GM21576 (cell line): ENCODE measurements around the gene PACS2.

Source experiments
- ATAC-seq: cut with Tn5 transposase; IDR thresholded peaks from one replicate; pipeline ENCODE4 v1.9.1; 2021; ENCODE audit warnings: mild to moderate bottlenecking, moderate library complexity; ENCODE audit not compliant: unreplicated experiment

PACS2 gene

DNA sequence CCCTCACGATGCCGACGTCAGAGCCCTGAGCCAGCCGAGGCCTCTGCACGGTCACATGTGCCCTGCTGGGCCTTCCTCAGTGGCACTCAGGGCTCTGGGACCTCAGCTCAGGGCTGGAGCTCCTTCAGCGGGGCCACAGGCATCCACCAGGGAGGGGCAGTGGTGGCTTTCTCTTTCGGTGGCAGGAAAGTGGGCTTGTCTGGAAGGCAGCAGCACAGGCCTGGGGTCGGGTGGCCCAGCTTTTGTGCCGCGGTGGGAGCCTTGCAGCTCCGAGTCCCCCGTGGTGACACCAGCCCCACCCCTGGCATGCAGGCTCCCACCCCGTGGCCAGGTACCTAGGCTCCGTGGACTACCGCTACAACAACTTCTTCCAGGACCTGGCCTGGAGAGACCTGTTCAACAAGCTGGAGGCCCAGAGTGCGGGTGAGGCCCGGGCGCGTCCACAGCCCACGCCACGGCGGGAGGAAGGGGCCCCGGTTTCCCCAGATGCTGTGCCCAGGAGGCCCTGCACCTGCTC lies 69.6 kb downstream of the PACS2 start:
- ATAC-seq = no peak

DNA sequence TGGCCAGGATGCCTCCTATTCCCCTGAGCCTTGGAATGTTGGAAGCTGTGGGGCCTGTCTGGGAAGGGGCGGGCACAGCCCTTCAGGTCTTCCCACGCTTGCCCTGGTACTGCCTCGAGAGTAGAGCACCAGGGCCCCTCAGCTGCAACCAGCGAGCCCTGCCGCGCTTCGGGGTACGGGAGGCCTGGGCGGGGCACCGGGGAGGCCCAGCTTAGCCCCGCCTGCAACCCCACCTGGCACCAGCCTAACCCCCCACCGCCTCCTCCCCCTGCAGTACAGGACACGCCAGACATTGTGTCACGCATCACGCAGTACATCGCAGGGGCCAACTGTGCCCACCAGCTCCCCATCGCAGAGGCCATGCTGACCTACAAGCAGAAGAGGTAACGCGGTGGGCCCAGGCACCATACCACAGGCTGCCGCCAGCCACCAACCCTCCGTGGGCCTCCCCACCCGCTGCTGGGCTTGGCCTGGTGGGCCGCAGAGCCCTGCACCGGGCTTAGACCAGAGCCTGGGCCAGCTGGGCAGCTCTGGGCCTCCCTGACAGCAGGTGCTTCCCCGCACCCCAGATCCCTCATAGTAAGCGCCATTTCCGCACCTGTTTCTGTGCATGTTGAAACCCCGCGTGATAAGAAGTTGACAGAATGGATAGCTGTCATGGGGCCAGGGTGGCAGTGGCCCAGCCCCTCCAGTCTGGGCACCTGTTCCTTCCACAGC lies 70.2 kb downstream of the PACS2 start:
- ATAC-seq = no peak

DNA sequence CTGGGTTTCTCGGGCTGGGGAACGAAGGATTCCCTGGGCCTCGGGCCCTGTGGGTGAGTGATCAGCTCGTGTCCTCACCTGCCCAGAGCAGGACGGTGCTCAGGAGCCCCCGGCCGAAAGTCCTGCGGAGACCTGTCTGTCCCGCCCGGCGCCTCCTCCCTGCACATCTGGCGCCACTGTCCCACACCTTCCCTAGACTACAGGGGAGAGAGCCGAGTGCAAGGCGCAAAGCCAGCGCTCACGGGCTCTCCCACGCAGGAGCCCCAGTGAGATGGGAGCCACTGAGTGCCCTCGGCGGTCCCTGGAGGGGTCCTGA lies 70.7 kb downstream of the PACS2 start:
- ATAC-seq = no peak

- no peak for ATAC-seq
These were observed 71.3 kb downstream of the PACS2 start for GRCh38 chr14:105385698-105386365.

DNA sequence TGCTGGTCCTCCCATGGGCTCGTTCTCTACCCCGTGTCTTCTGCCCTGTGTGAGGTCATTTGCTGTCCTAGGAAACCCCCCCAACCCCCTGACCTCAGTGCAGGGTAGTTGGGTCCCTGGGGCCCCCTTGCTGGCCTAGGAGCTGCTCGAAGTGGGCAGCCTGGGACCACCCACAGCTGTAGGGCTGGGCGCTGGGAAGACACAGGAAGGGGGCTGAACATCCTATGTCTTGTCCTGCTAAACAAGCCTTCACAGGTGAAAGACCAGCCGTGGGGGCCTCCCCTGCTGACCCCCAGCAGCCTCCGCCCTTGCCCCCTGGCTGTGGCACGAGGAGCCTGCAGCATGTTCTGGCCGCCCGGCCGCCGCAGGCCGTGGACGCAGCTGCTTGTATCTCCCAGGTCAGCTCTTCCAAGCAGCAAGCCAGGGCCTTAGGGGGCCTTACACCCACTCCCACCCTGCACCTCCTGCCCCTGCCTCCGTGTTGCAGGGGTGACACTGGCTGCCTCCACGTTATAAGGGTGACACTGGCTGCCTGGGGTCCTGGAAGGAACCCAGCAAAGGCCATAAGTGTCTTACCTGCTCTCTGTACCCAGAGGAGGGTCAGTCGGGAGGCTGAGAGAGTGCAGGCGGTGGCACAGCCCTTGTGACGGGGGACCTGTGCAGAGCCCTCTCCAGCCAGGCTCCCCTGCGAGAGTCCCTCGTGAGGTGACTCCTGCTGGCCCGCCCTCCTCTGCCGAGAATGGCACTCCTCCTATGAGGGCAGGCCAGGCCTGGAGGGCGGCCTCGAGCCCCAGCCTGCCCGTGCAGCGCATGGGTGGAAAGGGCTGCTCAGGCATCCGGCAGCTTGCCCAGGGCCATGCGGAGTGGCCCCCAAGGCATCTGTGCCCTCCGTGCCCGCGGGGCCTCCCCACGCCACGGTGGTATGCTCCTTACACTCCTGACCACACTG lies 72.3 kb downstream of the PACS2 start:
- ATAC-seq = no peak

DNA sequence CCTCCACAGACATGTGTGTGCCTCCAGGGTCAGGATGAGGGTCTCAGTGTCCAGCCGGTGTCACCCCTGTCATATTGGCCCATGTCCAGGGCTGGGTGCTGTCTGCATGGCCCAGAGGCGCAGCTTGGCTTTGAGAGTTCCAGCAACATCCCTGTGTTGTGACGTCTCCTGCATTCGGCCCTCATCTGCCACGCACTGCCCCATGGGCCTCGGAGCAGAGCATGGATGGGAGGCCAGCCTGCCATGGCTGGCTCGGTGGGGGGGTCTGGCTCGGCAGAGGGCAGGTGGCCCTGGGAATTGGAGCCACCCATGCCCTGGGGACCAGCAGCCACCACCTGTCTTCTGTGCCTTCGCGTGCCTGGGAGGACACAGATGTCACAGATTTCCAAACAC lies 73.0 kb downstream of the PACS2 start:
- no peak for ATAC-seq

- no peak for ATAC-seq
These were observed 73.8 kb downstream of the PACS2 start for GRCh38 chr14:105388110-105388951.

- no peak for ATAC-seq
These were observed 74.4 kb downstream of the PACS2 start for GRCh38 chr14:105388976-105389375.

DNA sequence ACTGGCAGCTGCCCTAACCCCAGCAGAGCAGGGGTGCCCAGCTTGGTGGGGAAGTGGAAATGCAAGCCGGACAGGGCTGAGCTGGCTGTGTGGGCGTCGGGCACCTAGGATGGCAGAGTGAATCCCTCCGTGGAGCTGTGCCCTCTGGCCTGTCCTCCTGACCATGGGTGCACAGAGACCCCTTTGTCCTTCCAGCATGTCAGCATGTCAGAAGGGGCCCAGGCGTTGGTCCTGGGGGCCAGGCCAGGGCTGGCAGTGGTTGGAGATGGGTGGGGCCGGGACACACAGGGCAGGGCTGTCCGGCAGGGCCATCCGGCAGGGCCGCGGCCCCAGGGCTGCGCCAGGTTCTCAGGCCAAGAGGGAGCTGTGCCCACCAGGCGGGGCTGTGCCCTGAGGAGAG lies 75.0 kb downstream of the PACS2 start:
- no peak for ATAC-seq

- no peak for ATAC-seq
These were observed 75.7 kb downstream of the PACS2 start for GRCh38 chr14:105389976-105390848.

DNA sequence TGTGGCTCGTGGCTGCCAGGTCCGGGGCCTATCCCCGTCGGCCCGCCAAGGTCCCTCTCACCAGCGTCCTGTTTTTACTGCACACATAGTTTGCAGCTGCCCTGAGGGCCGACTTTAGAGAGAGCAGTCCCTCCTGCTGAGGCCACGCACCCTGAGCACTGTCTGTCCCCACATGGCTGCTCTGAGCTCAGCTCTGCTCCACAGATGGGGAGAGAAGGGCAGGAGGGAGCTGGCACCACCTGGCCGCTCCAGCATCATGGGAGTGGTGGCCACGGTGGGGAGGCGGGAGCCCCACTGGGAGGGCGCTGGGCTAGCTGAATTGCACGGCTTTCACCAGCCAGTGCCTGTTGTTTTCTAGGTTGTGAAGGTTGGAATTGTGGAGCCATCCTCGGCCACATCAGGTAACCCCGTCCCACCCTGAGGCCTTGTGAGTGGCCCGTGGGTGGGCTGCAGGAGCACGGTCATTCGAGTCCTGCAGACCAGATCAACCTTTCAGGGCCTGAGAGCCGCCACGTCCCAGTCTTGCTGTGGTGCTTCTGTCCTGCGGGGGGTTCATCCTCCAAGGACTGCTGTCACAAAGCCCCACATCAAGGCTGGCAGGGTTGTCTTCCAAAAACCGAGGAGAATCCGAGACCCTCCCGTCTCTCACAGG lies 76.4 kb downstream of the PACS2 start:
- no peak for ATAC-seq

DNA sequence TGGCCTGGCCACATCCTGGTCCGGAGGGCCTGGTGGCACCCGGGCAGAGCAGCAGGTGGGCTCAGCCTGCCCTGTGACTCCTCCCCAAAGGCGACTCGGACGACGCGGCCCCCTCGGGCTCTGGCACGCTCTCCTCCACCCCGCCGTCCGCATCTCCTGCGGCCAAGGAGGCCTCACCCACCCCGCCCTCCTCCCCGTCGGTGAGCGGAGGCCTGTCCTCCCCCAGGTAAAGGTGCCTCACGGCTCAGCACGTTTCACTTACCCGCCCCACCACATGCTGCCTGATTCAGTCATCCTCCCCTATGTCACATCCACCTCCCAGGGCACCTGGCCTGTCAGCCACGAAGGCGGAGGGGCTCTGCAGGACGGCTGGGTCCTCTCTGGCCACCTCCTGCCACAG lies 77.0 kb downstream of the PACS2 start:
- ATAC-seq = no peak

DNA sequence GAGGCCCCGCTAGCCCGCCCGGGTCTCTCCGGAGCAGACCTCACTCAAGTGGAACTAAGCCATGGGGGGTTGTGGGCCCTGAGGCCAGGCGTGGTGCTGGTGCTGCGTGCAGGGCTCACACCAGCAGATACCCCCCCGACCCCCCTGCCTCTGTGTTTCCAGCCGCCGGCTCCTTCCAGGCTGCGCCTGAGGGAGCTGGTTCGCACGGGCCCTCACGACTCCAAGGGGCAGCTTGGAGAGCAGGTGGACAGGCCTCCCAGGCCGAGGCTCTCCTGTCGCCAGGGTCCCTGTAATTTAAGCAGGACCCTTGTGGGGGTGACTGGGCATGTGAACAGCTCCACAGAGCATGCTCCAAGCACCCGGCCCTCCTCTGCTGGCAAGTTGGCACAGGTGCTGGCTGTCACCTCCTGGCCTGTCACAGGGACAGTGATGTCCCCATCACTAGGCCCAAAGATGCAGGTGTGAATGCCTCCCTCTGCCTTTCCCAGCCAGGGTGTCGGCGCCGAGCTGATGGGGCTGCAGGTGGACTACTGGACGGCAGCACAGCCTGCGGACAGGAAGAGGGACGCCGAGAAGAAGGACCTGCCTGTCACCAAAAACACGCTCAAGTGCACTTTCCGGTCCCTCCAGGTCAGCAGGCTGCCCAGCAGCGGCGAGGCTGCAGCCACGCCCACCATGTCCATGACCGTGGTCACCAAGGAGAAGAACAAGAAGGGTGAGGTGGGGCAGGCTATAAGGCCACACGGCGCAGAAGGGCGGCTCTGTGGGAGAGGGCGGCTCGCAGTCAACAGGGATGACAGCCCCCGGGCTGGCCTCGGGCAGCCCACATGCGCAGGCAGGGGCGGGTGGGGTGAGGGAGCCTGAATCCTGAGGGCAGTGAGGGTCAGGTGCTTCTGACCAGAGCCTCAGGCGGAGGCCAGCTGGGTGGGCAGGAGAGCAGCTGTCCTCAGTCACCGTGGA lies 77.9 kb downstream of the PACS2 start:
- no peak for ATAC-seq

- ATAC-seq = no peak
These were observed 78.6 kb downstream of the PACS2 start for GRCh38 chr14:105393151-105393550.

DNA sequence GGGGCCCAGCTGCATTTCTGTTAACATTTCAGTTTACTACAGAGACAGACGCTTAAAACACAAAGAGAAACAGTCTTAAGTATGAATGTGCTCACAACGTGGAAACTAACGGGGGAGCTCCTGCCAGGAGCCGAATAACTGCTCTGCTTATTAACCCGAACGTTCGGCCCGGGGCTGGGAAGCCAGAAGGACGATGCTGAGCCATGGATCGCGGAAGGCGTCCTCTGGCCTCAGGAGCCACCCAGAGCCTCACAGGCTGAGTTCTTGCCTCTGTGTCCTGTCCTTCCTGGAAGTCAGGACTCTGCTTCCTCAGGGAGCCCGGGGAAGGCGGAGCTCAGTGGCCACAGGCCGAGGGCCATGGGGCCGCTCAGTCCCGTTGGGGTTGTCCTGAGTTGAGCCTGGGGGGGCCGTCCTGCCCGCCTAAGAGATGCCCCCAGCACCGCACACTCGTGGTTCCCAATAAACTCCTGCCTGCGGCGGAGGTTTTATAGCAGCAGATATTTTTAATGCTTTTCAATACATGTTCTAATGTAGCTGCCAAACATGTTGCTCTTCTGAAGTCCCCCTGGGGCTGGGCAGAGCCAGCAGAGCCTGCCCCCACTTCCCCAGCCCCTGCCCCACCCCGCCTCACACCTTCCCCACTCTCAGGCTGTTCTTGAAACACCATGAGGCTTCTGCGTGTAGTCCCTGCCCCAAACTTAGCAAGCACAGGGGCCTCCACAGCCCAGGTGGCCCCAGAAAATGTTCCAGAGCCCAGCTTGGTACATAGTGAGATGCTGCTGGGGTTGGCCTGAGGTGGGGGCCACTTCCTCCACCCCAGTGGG lies 80.4 kb downstream of the PACS2 start:
- ATAC-seq = no peak

DNA sequence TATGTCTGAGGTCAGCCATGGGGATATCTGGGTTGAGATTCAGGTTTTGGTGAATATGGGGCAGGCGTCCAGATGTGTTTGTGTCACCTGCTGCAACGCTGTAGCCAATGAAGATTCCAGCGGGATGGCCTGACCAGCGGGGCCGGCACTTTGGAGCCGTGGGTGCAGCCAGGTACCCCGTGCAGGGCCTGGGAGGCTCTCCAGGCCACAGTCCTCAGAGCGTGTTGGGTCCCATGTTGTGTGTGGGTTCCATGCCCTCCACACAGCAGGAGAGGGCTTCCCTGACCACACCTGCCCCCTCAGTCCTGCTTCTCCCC lies 80.9 kb downstream of the PACS2 start:
- ATAC-seq = no peak

- ATAC-seq = no peak
These were observed 82.9 kb downstream of the PACS2 start for GRCh38 chr14:105397350-105397931.
